ENCODE measurements around the gene CASD1.
A peak's percentile ranks its signal among the peaks of the same experiment; 100 is the strongest.

CASD1 gene

DNA sequence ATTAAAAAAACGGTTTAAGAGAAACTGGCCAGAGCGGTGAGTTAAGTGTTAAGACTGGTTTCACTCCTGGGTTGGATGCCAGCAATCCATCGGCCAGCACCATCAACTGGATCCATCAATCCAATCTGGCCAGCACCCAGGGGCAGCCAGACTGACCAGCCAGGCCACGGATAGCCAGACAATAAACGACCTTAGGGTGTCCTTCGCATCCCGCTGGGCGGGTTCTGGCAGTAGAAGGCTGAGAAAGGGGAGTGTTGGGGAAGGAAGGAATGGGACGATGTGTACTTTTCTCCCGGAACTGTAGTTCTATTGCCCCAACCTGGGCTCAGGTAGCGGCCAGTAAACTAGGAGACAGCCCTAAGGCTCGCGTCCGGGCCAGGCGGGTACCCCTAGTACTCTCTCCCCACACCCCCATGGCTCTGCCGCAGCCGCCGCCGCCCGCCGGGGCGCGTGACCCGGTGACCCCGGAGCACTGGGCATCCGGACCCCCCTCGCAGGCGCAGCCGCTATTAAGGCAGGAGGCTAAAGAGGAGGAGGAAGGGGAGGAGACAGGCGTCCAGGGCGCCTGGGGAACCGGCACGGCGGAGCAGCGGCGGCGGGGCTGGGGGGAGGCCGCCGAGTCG, at the start of gene CASD1:
TSS of gene CASD1 (plus strand) at position 546 of the 623 bp plus-strand sequence. CDS start 276 bp downstream, outside the sequence.
- ATAC-seq (peak; percentile 79), DNase-seq (peak; percentile 66 to 67)
- H3K27ac Mint-ChIP-seq = peak within 1 kb of the TSS; percentile 96 to 97
- H3K9me3 Mint-ChIP-seq = no peaks in the 10 kb centered on the region
- no peaks in the 10 kb centered on the region for H3K27me3 Mint-ChIP-seq
- peak within 1 kb of the TSS; percentile 83 to 84 for H3K4me3 Mint-ChIP-seq
- H3K4me1 Mint-ChIP-seq = peaks cover 35% of the 10 kb centered on the region

DNA sequence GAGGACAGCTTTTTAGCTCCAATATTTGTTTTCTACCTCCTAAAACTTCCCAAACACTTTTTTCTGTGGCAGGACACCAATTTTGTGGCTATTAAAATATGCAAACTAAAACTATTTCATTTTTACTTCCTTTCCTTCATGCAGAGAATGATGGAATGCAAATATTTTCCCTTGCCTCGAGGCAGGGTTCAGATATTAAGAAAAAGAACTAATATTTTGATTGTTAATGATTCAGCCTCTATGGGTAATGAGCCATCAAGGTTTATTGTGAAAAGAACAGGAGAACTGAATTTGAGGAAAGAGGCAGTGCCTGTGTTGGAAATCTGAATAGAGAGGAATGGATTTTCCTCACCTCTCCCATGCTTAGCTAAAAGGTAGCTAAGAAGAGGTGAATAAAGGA, 43.1 kb upstream of the CASD1 start:
- Mint-ChIP-seq H3K9me3 (peaks cover 0 to 5% of the 10 kb centered on the region in 2 donors), H3K4me3 (no peak overlapping the region), H3K4me1 (no peaks in the 10 kb centered on the region), H3K27me3 (no peaks in the 10 kb centered on the region), H3K27ac (no peak overlapping the region)
- no peak for DNase-seq
- no peak for ATAC-seq

DNA sequence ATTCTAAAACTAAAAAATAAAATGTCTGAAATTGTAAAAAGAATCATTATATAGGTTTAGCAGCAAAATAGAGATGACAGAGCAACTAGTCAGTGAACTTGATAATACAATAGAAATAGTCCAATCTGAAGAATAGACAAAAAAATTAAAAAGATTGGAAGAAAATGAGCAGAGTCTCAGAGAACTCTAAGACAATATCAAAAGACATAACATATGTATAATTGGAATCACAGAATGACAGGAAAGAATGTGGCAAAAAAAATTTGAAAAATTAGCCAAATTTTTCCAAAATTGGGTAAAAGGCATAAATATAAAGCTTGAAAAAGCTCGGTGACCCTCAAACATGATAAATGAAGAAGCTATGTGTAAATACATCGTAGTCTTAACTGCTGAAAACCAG, 38.0 kb upstream of the CASD1 start:
- no peak overlapping the region for H3K27ac Mint-ChIP-seq
- no peaks in the 10 kb centered on the region for H3K4me1 Mint-ChIP-seq
- H3K9me3 Mint-ChIP-seq = peaks cover 0 to 5% of the 10 kb centered on the region in 2 donors
- DNase-seq (no peak), ATAC-seq (no peak)
- H3K27me3 Mint-ChIP-seq = no peaks in the 10 kb centered on the region
- no peak overlapping the region for H3K4me3 Mint-ChIP-seq

DNA sequence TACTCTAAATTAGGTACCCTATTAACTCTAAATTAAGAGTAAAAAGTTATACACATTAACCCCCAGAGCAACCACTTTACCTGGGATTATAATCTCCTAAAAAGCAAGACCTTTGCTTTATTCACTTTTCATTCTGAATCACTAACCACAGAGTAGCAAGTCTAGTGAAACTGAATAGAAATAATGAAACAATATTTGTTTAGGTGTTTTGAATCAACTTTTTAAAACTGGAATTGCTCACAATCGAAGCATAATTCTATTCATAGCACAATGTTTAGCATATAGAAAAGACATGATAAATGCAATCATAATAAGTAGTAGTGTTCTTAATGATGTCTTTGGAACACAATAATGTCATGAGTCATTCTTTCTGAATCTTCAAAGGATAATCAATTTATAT, 37.0 kb upstream of the CASD1 start:
- no peaks in the 10 kb centered on the region for H3K27me3 Mint-ChIP-seq
- H3K4me1 Mint-ChIP-seq = no peaks in the 10 kb centered on the region
- no peak overlapping the region for H3K27ac Mint-ChIP-seq
- H3K4me3 Mint-ChIP-seq = no peak overlapping the region
- H3K9me3 Mint-ChIP-seq = peaks cover 0 to 5% of the 10 kb centered on the region in 2 donors
- no peak for ATAC-seq
- DNase-seq = no peak

DNA sequence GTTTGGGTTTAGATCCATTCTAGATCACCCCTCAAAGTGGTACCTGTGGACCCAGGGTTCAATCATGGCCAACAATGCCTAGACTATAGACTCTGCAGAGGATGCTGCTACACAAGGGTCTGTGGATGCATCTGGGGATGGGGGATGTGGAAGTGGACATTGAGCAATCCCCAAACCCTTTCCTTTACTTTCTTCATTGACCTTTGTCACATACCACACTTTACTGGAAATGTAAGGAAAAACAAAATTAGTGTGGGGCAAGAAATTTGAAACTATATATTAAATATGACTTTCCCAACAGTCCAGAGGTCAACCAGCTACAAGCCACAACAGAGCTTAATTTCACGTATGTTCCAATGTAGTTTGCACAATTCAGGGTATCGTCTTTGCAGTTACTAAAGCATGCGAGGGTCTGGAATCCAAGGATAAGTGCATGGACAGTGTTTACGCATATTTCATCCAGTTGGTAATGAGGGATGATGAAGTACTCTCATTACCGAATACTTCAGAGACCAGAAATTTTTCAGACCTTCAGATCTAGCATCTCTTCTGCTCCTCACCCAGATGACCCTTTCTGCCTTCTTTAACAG, 33.3 kb upstream of the CASD1 start:
- H3K4me1 Mint-ChIP-seq = no peaks in the 10 kb centered on the region
- no peaks in the 10 kb centered on the region for H3K27me3 Mint-ChIP-seq
- no peak for DNase-seq
- no peak for ATAC-seq
- H3K27ac Mint-ChIP-seq = no peak overlapping the region
- no peak overlapping the region for H3K4me3 Mint-ChIP-seq
- peaks cover 0 to 3% of the 10 kb centered on the region in 2 donors for H3K9me3 Mint-ChIP-seq

DNA sequence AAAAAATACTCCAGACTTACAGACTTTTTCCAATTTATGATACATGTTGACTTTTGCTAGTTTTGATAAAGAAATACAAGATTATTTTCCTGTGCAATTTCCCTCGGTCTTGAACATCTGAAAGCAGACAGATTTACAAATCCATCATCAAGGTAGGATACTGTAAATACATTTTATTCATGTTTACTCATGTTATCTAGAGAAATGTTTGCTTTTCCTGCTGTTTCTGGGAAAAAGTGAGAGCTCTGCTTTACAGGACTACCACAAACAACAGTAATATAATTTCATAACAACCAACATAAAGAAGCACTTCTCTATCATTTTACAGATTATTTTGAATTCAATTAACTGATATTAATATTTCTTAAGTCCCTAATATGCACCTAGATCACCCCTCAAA, 31.7 kb upstream of the CASD1 start:
- Mint-ChIP-seq H3K4me1 (no peaks in the 10 kb centered on the region), H3K27ac (no peak overlapping the region), H3K27me3 (peaks cover 4% of the 10 kb centered on the region), H3K9me3 (peaks cover 0 to 3% of the 10 kb centered on the region in 2 donors), H3K4me3 (no peak overlapping the region)
- no peak for ATAC-seq
- DNase-seq = no peak

DNA sequence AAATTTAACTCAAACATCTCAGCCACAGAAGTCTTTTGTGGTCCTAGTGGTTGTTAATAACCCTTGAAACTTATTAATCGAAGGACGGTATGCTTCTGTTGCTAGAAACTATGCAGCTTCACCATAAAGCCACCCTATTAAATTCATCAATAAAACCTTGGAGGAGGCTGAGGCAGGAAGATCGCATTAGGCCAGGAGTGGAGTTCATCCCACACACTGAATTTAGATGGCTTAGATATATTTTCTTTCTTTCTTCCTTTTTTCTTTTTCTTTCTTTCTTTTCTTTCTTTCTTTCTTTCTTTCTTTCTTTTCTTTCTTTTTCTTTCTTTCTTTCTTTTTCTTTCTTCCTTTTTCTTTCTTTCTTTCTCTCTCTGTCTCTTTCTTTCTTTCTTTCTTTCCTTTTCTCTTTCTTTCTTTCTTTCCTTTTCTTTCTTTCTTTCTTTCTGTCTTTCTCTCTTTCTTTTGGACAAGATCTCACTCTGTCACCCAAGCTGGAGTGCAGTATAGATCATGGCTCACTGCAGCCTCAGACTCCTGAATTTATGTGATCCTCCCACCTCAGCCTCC, 30.9 kb upstream of the CASD1 start:
- ATAC-seq (no peak), DNase-seq (no peak)
- H3K27ac Mint-ChIP-seq = no peak overlapping the region

DNA sequence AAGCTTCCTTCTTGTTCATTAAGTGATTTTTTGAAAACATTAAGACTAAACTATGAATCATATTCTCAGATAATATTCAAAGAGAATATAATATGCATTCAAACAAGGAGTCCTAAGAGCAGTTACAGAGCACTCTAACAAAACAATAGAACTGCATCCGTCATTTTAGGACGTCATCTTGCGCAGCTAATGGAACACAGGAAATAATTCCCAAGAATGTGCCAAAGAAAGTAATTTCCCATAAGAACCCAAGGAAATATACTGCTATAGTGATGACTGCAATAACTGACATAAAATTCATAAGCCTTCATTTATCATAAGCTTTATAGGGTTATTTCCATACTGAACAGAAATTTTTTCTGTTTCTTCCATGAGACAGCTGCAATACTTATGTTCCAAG, 28.3 kb upstream of the CASD1 start:
- DNase-seq = no peak
- H3K9me3 Mint-ChIP-seq = peaks cover 0 to 3% of the 10 kb centered on the region in 2 donors
- H3K27me3 Mint-ChIP-seq = peaks cover 22% of the 10 kb centered on the region
- no peak for ATAC-seq
- no peaks in the 10 kb centered on the region for H3K4me1 Mint-ChIP-seq
- no peak overlapping the region for H3K27ac Mint-ChIP-seq
- no peak overlapping the region for H3K4me3 Mint-ChIP-seq

More for the DNA sequence above, 30.9 kb upstream of the CASD1 start:
- no peak overlapping the region for H3K4me3 Mint-ChIP-seq
- H3K9me3 Mint-ChIP-seq = peaks cover 0 to 3% of the 10 kb centered on the region in 2 donors
- no peaks in the 10 kb centered on the region for H3K4me1 Mint-ChIP-seq
- H3K27me3 Mint-ChIP-seq = peaks cover 13% of the 10 kb centered on the region

DNA sequence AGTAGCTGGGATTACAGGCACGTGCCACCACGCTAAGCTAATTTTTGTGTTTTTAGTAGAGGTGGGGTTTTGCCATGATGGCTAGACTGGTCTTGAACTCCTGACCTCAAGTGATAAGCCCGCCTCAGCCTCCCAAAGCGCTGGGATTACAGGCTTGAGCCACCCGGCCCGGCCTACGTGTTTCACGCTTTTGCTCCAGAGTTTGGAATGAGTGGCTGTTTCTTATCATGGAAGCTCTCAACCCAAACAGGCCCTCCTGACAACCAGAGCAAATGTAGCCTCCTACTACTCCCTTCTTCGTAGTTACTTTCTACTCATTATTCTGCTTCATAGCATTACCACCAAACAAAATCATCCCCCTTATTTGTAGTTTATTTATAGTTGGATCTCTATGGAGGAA, 26.8 kb upstream of the CASD1 start:
- H3K27ac Mint-ChIP-seq = no peak overlapping the region
- H3K4me3 Mint-ChIP-seq = no peak overlapping the region
- H3K9me3 Mint-ChIP-seq = peaks cover 0 to 3% of the 10 kb centered on the region in 2 donors
- peaks cover 32% of the 10 kb centered on the region for H3K27me3 Mint-ChIP-seq
- DNase-seq = no peak
- no peaks in the 10 kb centered on the region for H3K4me1 Mint-ChIP-seq
- ATAC-seq = no peak

DNA sequence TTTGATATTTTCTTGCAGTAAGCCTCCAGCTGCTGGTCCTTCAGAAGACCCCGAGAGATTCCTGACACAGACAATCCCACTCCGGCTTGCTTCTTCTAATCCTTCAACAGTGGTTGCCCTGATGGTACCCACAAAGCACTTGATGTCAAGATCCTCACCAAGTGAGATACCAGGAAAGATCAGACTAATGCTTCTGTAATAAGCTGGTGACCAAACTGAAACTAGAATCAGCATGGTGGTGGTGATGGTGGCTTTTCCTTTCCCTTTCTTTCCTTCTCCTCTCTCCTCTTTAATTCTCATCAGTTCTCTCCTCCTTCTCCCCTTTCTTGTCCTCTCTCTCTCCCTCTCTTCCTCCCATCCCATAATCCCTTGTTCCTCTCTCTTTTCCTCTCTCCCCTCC, 25.8 kb upstream of the CASD1 start:
- Mint-ChIP-seq H3K27ac (no peak overlapping the region), H3K4me3 (no peak overlapping the region), H3K9me3 (peaks cover 0 to 3% of the 10 kb centered on the region in 2 donors), H3K27me3 (peaks cover 43% of the 10 kb centered on the region), H3K4me1 (no peaks in the 10 kb centered on the region)
- DNase-seq = no peak
- ATAC-seq = no peak

DNA sequence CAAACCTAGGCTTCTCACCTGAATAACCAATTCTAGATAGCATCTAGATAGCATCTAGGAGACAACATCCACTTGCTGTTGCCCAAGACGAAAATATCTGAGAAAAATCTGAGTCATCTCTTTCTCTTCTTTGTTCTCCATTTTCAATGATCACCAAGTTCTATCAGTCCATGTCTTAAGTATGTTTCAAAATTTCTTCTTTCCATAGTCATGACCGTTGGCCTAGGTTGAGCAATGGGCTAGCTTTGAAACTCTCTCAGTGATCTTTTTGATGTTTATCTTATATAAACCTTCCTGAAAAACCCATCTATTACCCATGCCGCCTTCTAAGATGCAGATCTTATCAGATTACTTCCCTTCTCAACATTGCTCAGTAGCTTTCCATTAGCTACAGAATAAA, 23.4 kb upstream of the CASD1 start:
- no peaks in the 10 kb centered on the region for H3K4me1 Mint-ChIP-seq
- no peak for ATAC-seq
- peaks cover 45% of the 10 kb centered on the region for H3K27me3 Mint-ChIP-seq
- H3K9me3 Mint-ChIP-seq = no peaks in the 10 kb centered on the region
- DNase-seq = no peak
- H3K4me3 Mint-ChIP-seq = no peak overlapping the region
- no peak overlapping the region for H3K27ac Mint-ChIP-seq

DNA sequence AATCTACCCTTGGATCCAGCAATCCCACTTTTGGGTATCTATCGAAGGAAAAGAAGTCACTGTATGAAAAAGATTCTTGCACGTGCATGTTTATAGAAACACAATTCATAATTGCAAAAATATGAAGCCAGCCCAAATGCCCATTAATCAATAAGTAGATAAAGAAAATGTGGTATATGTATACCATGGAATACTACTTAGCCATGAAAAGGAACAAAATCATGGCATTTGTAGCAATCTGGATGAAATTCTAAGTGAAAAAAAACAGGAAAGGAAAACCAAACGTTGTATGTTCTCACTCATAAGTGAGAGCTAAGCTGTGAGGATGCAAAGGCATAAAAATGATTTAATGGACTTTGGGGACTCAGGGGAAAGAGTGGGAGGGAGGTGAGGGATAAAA, 18.2 kb upstream of the CASD1 start:
- no peaks in the 10 kb centered on the region for H3K9me3 Mint-ChIP-seq
- H3K27me3 Mint-ChIP-seq = peaks cover 22% of the 10 kb centered on the region
- H3K4me3 Mint-ChIP-seq = no peak overlapping the region
- DNase-seq (no peak), ATAC-seq (no peak)
- H3K4me1 Mint-ChIP-seq = no peaks in the 10 kb centered on the region
- no peak overlapping the region for H3K27ac Mint-ChIP-seq

DNA sequence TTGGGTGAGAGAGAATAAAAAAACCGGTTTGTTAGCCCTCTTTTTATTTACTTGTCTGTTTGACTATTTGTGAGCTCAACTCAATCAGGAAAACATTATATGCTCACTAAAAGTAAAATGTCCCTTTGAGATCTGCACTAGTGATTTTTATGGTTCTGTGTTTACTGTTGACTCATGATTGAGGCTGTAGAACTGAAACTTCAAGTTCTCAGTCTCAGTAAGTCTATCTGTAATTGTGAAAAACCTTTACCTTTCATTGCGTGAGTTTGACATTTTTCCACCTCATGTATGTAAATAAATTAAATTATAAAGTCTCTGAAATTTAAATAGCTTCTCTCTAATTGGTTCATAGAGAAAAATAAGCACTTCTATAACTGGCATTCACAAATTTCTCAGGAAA, 17.0 kb upstream of the CASD1 start:
- DNase-seq (no peak), ATAC-seq (no peak)
- no peaks in the 10 kb centered on the region for H3K4me1 Mint-ChIP-seq
- H3K4me3 Mint-ChIP-seq = no peak overlapping the region
- no peaks in the 10 kb centered on the region for H3K9me3 Mint-ChIP-seq
- no peak overlapping the region for H3K27ac Mint-ChIP-seq
- peaks cover 14% of the 10 kb centered on the region for H3K27me3 Mint-ChIP-seq

DNA sequence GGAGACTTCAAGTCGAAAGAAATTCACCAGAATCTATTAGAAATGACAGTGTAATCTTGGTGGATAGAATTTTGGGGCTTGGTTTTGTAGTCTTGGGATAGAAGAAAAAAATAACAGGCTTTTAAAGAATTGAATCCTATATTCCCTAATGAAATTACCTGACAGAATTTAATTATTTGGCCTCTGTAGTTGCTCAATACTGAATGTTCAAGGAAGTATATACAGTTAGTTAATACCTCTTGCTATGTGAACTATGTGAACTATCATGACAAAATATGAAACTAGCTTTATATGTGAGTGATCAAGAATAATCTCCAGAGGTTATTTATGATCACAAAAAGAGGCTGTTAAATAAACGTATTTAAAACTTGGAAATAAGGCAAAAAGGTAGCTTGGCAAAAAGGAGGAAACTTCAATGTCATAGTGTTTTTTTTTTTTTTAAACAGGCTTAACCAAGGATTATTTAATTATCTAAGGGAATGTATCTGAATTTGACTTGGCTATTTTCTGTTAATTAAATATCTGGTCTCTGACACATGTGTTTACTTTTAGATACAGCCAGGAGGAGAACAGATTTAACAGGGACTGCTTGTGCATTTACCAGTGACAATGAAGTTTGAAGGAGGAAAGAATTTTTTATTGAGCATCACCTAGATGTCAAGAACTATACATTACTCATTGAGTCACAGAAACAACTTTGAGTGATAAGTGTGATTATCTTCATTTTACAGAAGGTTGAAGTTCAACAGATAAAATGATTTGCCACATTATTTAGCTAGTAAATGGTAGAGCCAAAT, 11.5 kb upstream of the CASD1 start:
- Mint-ChIP-seq H3K9me3 (no peaks in the 10 kb centered on the region), H3K4me3 (no peak overlapping the region), H3K27me3 (peaks cover 18% of the 10 kb centered on the region), H3K4me1 (no peaks in the 10 kb centered on the region), H3K27ac (no peak overlapping the region)
- no peak for ATAC-seq
- no peak for DNase-seq

DNA sequence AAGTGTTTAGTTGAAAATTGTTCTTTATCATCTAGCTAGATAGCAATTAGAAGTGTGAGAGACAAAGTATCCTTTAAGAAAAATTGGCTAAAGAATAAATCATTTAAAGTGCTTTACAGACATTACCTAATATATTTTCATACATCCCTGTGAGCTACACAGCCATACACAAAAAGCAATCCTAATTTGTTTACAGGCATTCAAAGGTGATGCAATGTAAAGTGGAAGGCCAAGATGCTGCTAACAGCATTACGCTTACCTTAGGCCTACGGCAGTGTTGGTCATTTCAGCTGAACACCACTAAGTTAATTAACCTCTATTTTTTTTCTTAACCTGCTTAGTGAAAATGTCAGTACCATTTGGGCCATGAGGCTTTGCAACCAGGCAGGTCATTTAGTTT, 10.7 kb upstream of the CASD1 start:
- ATAC-seq = no peak
- Mint-ChIP-seq H3K9me3 (no peaks in the 10 kb centered on the region), H3K4me1 (no peaks in the 10 kb centered on the region), H3K27me3 (peaks cover 18% of the 10 kb centered on the region), H3K4me3 (no peak overlapping the region), H3K27ac (no peak overlapping the region)
- no peak for DNase-seq

DNA sequence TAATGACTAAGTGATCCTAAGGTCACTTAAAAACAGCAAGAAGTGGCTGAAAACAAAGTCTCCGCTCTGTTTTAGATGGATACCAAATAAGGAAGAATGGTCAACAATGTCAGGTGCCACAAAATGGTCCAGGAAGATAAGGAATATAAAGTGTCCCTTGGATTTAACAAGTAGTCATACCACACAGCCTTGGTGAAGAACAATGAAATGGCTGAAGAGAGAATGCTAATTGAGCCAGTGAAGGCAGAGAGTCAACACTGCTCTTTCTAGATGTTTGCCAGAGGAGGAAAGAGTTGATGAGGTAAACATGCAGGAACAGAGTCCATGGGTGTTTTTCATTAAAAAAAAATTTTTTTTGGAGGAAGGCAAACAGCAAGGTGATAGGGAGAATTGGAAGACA, 2.1 kb upstream of the CASD1 start:
- Mint-ChIP-seq H3K27ac (no peak overlapping the region), H3K27me3 (no peaks in the 10 kb centered on the region), H3K9me3 (no peaks in the 10 kb centered on the region), H3K4me3 (no peak overlapping the region), H3K4me1 (peaks cover 20% of the 10 kb centered on the region)
- no peak for DNase-seq
- ATAC-seq = no peak

All from stimulated activated naive CD8-positive, alpha-beta T cell treated with anti-CD3 and anti-CD28 coated beads, Interleukin-15, amount 100 ng/mL, for 72 hours (primary cell).